ENCODE measurements around the gene FER.
"Not testable (repeated sequence)": the region's sequence is repeated elsewhere in the genome, so short reads cannot be mapped to it uniquely, and the experiment has no call there.

Gene FER

DNA sequence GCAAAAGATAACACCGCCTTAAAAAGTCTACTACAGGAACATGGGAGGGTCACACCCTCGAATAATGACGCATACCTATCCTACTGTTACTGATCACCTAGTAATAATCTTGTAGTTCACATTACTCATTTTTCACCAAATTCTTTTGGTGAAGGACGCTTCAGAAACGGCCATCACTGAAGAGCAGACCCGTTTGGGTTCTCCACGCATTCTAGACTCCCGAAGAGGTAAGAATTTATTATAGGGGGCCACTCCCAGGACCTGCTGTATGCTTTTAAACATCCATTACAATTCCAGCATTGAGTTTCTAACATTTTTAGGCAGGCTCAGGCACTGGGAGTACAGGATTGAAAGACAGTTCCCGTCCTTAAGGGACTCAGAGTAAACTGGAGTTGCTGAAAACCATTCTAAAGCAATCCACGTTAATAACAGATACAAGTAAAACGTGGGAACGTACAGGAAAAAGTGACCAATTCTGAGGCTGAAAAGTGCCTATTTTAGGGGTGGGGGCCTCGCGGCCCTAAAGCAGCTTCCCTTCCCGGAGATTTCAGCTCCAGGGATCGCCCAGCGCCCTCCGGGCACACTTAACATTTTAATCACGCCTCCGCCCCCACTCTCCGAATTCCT, at the start of gene FER:
FER (plus strand) TSS at position 124 of the 627 bp plus-strand sequence. CDS start 50,286 bp downstream, outside the sequence.
- DNase-seq, result peak; percentile 77 to 87 (median 83)

GRCh38 chr5:108700388-108700787, 47.3 kb upstream of the FER start:
- not testable (repeated sequence) for DNase-seq

DNA sequence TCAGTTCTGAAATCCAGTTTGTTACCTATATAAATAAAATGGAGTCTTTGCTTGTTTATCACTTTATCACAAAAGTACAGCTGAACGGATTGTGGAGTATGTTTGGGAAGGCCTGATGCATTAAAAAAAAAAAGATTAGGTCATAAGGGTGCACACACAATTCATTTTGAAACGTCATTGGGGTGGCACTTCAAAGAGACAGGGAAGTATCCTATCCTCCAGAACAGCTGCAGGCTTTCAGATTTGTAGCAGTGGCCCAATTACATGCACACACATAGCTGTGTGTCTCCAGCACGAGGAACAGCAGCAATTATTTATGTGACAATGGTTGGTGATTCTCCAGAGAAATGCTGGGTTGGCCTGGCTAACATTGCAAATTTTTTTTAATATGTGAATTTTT, 46.8 kb upstream of the FER start:
- DNase-seq, result no peak

GRCh38 chr5:108702546-108702945, 45.2 kb upstream of the FER start:
- no peak for DNase-seq

- no peak for DNase-seq
Observed at GRCh38 chr5:108703313-108703712, 44.4 kb upstream of the FER start.

- DNase-seq, result no peak
Observed at GRCh38 chr5:108707141-108707540, 40.6 kb upstream of the FER start.

DNA sequence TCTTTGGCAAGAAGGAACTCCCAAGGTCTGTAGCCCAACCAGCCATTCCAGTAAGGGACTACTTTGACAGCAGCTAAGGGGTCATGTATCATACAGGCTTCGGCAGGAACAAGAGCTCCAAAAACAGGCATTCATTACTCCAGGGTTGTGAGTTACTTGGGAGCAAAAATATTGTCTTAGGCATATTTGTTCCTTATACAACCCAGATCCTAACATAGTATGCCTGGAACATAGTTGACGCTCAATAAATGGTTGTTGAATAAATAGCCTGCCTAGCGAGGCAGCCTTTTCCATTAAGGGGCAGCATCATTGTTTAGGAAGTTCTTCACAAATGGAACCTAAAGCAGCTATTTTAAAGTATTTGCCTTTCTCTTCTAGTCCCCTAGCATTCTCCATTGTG, 35.8 kb upstream of the FER start:
- no peak for DNase-seq

DNA sequence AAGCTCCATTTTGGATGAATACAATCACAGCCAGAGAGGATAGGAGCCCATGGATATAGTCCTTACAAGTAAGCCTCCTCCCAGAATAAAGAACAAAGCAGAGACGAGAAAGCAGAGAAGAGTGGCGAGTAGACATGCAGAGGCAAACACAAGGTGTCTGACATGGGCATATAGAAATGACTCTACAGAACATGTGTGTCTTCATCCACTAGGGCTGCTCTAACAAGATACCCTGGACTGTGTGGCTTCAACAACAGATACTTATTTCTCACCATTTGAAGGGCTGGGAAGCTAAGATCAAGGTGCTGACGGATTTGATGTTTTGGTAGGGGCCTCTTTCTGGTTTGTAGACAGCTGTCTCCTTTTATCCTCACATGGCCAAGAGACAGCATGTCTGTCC, 32.3 kb upstream of the FER start:
- DNase-seq, result no peak

DNA sequence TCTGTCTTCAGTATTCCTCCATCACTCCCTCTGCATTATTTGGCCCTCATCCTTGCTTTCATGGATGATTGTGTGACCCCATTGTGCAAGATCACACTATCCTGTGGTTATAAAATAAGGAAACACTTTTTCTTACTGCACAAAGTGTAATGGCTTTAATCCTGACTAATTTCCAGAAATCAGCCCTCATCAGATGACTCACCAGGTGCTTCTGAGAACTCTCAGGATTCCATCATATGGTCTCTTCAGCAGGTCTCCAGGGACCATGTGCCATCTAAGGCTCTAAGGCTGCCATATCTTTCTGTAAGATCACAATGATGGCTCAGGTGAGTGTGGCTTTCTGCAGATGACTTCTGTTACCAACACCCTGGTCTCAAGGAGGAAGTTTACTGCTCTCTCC, 27.3 kb upstream of the FER start:
- peak; percentile 47 to 71 (median 65) for DNase-seq

DNA sequence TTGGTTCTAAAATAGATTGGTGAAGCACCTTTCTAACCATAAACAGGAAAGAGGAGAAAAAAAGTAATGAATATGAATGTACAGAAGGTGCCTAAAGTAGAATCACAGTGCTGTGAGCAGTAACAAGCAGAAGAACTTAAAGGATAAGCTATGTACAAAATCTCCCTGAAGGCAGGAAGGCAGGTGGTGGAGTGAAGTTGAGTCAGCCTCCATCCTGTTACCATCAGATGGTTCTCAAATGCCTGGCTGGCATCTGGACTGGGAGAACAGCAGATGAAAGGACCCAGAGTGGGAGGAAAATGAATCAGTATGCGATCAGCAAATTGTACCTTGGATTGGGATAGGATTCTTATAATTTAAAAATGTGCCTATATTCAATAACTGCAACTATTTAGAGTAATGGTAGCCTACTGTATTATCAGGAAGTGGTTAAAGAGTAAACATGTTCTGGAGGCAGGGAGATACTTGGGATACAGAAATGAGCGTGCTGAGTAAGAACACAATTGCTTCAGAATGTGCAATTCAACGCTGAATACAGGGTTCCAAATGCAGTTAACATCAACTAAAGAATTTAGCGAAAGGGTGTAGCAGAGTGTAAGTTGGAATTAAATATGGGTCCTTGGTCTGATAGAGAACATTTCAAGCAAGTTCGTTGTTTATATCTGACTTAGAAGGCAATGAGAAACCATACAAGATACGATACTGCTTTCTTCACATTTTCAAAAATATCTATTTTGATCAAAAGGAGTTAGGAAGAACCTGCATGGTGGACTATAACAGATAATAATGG, 21.1 kb upstream of the FER start:
- no peak for DNase-seq

DNA sequence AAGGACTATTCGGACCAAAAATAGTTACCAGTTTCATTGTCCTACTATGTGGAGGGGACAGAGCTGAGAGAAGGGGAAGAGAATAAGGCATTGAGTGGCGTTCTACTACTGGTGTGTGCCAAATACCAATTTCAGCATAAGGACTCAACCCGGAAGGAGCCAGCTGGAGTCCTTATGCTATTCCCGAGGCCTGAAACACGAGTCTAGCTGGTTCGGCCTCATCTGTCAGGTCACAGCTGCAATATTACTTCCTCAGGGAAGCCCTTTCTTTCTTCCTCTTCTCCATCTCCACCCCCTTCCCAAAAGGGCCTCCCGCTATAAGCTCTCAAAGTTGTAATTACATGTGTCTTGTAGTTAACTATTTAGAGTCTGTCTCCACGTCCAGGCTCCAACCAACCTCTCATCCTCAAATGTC, 20.5 kb upstream of the FER start:
- peak; percentile 44 to 50 (median 47) for DNase-seq

GRCh38 chr5:108727651-108728565, 19.8 kb upstream of the FER start:
- peak; percentile 82 to 88 (median 82) for DNase-seq

DNA sequence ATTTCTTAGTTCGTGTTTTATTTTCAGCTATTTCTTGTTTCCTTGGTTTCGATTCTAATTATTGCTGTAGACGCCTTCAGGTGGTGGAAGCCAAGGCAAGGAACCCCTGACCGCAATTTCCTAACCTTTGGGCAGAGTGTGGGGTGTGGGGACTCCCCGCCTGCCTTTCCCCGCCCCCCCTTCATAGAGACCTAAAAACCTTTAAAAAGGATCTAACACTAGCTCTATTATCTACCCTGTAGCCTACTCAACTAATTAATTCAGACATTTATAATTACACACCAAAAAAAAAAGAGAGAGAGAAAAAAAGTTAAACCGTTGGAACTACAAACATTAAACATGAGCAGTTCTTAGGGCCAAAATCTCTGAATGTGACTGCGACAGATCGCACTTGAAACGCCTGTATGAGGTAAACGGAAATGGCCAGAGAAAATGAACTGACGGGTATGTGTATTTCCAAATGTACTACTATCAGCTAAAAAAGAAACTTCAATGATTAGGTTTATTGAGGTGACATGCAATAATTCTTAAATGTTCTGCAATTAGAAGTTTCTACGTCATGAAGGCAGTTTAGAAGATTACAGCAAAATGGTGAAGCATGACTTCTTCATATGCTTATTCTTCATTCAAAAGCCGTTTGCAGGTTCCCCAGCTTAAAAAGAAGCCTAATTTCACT, 19.0 kb upstream of the FER start:
- peak; percentile 58 to 76 (median 61) for DNase-seq

GRCh38 chr5:108729242-108729615, 18.5 kb upstream of the FER start:
- peak; percentile 5 to 69 (median 62) for DNase-seq

DNA sequence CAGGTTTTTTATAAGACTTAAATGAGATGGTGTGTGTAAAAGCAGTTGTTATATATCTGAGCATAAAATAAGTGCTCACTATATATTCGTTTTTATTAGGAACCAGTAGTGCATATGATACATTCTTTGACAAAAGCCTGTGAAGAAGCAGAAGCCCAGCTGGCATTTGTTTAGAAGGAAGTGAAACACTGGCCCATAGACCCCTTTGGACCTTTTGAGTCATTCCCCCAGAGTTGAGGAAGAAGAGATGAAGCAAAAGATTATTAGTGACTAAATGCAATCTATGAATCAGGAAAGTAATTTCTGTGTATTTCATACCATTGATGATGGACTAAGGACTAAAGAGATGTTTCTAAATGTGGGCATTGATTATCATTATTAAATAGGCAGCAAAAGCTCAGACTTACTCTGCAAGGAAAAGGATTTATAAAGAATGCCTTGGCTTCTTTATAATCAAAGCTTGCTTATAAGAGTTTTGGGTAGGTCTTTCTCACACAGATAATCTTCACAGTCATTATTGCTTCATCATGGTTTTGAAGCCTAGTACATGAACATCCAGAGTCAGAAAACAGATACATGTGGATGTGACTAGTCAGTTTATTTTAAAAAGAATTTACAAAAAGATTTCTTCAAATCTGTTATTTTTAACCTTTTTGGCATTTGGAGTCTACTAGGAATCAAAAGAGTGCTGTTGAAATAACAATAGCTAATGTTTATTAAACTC, 16.9 kb upstream of the FER start:
- peak; percentile 68 to 90 (median 88) for DNase-seq

GRCh38 chr5:108735790-108736189, 11.9 kb upstream of the FER start:
- DNase-seq, result no peak

DNA sequence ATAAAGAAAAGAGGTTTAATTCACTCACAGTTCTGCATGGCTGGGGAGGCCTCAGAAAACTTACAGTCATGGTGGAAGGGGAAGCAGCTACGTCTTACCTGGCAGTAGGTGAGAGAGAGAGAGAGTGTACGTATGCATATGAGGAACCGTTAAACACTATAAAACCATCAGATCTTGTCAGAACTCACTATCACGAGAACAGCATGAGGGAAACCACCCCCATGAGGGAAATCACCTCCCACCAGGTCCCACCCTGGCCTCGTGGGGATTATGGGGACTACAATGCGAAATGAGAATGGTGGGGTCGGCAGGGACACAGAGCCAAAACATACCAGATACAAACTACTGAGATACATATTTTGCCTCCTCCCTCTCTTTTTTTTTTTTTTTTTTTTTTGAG, 10.8 kb upstream of the FER start:
- no peak for DNase-seq

GRCh38 chr5:108739376-108739775, 8.3 kb upstream of the FER start:
- DNase-seq, result no peak

DNA sequence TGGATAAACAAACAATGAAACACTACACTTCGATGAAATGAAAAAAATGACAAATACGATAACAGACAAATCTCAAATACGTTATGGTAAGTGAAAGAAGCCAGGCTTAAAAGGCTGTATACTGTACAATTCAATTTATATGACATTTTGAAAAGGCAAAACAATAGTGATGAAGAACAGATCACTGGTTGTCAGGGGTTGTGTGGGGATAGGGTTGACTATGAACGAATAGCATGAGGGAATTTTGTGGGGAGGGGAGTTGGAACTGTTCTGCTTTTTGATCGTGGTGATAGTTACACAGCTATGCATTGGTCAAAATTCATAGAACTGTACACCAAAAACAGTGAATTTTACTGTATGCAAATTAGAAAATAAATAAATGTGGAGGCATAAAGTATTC, 7.8 kb upstream of the FER start:
- no peak for DNase-seq

DNA sequence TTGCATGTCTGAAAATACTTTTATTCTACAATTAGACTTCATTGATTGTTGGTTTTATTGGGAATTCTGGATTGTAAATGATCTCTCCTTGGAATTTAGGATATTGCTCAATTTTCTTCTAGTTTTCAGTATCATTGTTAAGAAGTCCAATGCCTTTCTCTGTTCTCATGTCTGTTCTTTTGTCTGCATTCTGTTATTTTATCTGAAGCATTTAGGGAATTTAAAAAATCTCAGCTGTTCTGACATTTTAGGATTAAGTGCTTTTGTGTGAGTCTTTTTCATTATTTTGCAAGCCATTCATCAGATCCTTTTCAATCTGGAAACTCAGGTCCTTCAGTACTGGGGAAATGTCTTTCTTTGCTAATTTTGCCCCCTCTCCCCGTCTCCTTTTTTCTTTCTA, 4.4 kb upstream of the FER start:
- no peak for DNase-seq

DNA sequence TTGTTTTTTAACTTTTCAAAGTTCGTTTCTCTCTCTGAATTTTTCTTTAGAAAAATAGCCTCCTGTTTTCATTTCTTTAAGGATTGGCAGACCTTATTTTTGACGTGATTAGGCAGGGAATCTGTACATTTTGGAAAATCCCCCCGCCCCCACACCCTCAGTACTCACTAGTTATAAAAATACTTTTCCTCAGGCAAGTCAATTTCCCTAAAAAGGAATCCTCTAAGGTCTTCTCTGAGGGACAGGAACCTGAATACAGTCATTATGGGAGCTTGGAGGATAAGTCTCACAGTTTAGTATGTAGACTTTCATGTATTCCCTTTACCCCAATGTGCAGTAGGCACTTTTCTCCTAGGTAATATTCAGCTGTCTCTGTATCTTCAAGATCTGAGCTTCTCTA, 3.9 kb upstream of the FER start:
- peak; percentile 61 to 66 (median 62) for DNase-seq

- DNase-seq, result no peak
Observed at GRCh38 chr5:108747111-108747773, 455 bp upstream of the FER start.

Measured in suppressor macrophage treated with lipopolysaccharide for 1 hour (primary cell).